ENCODE results near the gene TAOK3. TPM values are rescaled to one million over a fixed set of nuclear protein-coding genes. Genes with fewer than 3 reads are reported as not detected.

Gene TAOK3
- total RNA-seq, 1 donor from 2014 or later: 1.1 TPM

GRCh38 chr12:118238888-118239287, 133.8 kb downstream of the TAOK3 start:
- Histone ChIP-seq H4K20me1 (ENCODE audit: low read depth) (no peaks in the 10 kb centered on the region), H3K9ac (no peak overlapping the region), H3K27me3 (no peaks in the 10 kb centered on the region), H3K27ac (no peak overlapping the region), H3K4me2 (no peak overlapping the region), H3K4me3 (no peak overlapping the region), H2AFZ (replicated peaks) (no peak overlapping the region), H3K4me1 (no peaks in the 10 kb centered on the region), H3K9me3 (ENCODE audit: low read depth) (no peaks in the 10 kb centered on the region), H3F3A (ENCODE audit: low read depth) (no peaks in the 10 kb centered on the region), H3K36me3 (no peaks in the 10 kb centered on the region), H3K79me2 (ENCODE audit: low read depth) (no peaks in the 10 kb centered on the region)
- no peak for DNase-seq (ENCODE audit: low spot score)
- Mint-ChIP-seq H3K9me3 (no peaks in the 10 kb centered on the region), H3K27me3 (ENCODE audit: insufficient read depth, low read depth) (no peaks in the 10 kb centered on the region), H3K4me1 (no peaks in the 10 kb centered on the region), H3K36me3 (no peaks in the 10 kb centered on the region), H3K4me3 (no peak overlapping the region), H3K27ac (no peak overlapping the region)
- TF ChIP-seq EZH2phosphoT487 (IDR thresholded peaks at IDR 0.05) (no peak), EZH2 (IDR thresholded peaks at IDR 0.05) (no peak), CTCF (IDR thresholded peaks at IDR 0.05) (no peak)

DNA sequence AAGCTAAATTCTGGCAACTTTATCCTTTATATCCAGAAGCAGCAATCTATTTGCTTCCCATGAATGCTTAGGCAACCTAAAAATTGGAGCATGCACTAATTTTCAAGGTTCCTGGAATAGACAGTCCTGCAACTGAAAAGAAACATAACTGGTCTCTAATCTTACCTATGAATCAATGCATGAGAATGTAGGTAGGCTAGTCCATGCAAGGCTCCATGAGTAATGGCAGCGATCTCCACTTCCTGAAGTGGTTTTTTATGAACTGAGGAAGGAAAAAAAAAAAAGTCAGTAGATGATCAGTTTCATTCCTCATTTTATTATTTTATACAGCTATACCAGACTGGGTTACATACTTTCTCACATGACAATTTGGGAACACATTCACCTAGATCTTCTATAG, 134.8 kb downstream of the TAOK3 start:
- H3K27ac Mint-ChIP-seq: no peak overlapping the region
- TF ChIP-seq EZH2 (IDR thresholded peaks at IDR 0.05): no peak
- TF ChIP-seq CTCF (IDR thresholded peaks at IDR 0.05): no peak
- TF ChIP-seq EZH2phosphoT487 (IDR thresholded peaks at IDR 0.05): no peak

GRCh38 chr12:118237052-118237665, 135.5 kb downstream of the TAOK3 start:
- H3K9ac ChIP-seq: no peak overlapping the region
- no peaks in the 10 kb centered on the region for H3K9me3 ChIP-seq (ENCODE audit: low read depth)
- H3K27ac ChIP-seq: no peak overlapping the region
- H3K27me3 ChIP-seq: no peaks in the 10 kb centered on the region
- H3K4me3 ChIP-seq: no peak overlapping the region
- H3K4me1 Mint-ChIP-seq: no peaks in the 10 kb centered on the region
- no peak for DNase-seq (ENCODE audit: low spot score)
- no peak for TF ChIP-seq EZH2phosphoT487 (IDR thresholded peaks at IDR 0.05)
- TF ChIP-seq EZH2 (IDR thresholded peaks at IDR 0.05): no peak
- TF ChIP-seq CTCF (IDR thresholded peaks at IDR 0.05): no peak
- H3K36me3 ChIP-seq: no peaks in the 10 kb centered on the region
- H3K4me1 ChIP-seq: no peaks in the 10 kb centered on the region
- H3F3A ChIP-seq (ENCODE audit: low read depth): no peaks in the 10 kb centered on the region
- no peak overlapping the region for H3K4me2 ChIP-seq
- H3K27ac Mint-ChIP-seq: no peak overlapping the region
- no peak overlapping the region for H2AFZ ChIP-seq (replicated peaks)
- no peaks in the 10 kb centered on the region for H4K20me1 ChIP-seq (ENCODE audit: low read depth)
- no peaks in the 10 kb centered on the region for H3K9me3 Mint-ChIP-seq
- H3K36me3 Mint-ChIP-seq: no peaks in the 10 kb centered on the region
- no peaks in the 10 kb centered on the region for H3K27me3 Mint-ChIP-seq (ENCODE audit: insufficient read depth, low read depth)
- no peak overlapping the region for H3K4me3 Mint-ChIP-seq
- H3K79me2 ChIP-seq (ENCODE audit: low read depth): no peaks in the 10 kb centered on the region

More for the DNA sequence above, 134.8 kb downstream of the TAOK3 start:
- Histone ChIP-seq H3K4me1 (no peaks in the 10 kb centered on the region), H3K36me3 (no peaks in the 10 kb centered on the region), H3K9me3 (ENCODE audit: low read depth) (no peaks in the 10 kb centered on the region), H3K4me2 (no peak overlapping the region), H3K79me2 (ENCODE audit: low read depth) (no peaks in the 10 kb centered on the region), H2AFZ (replicated peaks) (no peak overlapping the region), H3K4me3 (no peak overlapping the region), H3K9ac (no peak overlapping the region), H4K20me1 (ENCODE audit: low read depth) (no peaks in the 10 kb centered on the region), H3K27me3 (no peaks in the 10 kb centered on the region), H3K27ac (no peak overlapping the region), H3F3A (ENCODE audit: low read depth) (no peaks in the 10 kb centered on the region)
- no peak overlapping the region for H3K4me3 Mint-ChIP-seq
- H3K27me3 Mint-ChIP-seq (ENCODE audit: insufficient read depth, low read depth): no peaks in the 10 kb centered on the region
- H3K4me1 Mint-ChIP-seq: no peaks in the 10 kb centered on the region
- no peaks in the 10 kb centered on the region for H3K36me3 Mint-ChIP-seq
- no peaks in the 10 kb centered on the region for H3K9me3 Mint-ChIP-seq
- no peak for DNase-seq (ENCODE audit: low spot score)
